HT1080 (cell line): ENCODE data around the gene ISG15. TPM values are rescaled to one million over a fixed set of nuclear protein-coding genes. Genes with fewer than 3 reads are reported as not detected.
"Not testable (repeated sequence)": the region's sequence is repeated elsewhere in the genome, so short reads cannot be mapped to it uniquely, and the experiment has no call there.

Experiments used
- DNase-seq: peaks from one replicate; pipeline ENCODE4 v3.0.0-alpha.2; 2015; ENCODE audit warnings: low read depth
- total RNA-seq: library from RNA; depleted of rRNA; stranded (reverse); fragments of >200 nt; shearing (Covaris generic); gene quantifications from 2 replicates; pipeline ENCODE4 v1.2.3, GENCODE V29; 2014

ISG15 gene
- total RNA-seq, 1 experiment from 2014 or later: 48.6 TPM

- DNase-seq: no peak
Measured at GRCh38 chr1:993379-993995, 19.8 kb upstream of the ISG15 start.

- DNase-seq: not testable (repeated sequence)
Measured at GRCh38 chr1:994546-994945, 18.8 kb upstream of the ISG15 start.

GRCh38 chr1:995665-996633 is 17.3 kb upstream of the ISG15 start:
- DNase-seq: no peak

- DNase-seq: no peak
Measured at GRCh38 chr1:996851-997712, 16.2 kb upstream of the ISG15 start.

GRCh38 chr1:997713-997992 is 15.6 kb upstream of the ISG15 start:
- no peak for DNase-seq

- DNase-seq: no peak
Measured at GRCh38 chr1:997993-998744, 15.1 kb upstream of the ISG15 start.

GRCh38 chr1:998745-998994 is 14.6 kb upstream of the ISG15 start:
- no peak for DNase-seq

GRCh38 chr1:998995-999724 is 14.1 kb upstream of the ISG15 start:
- no peak for DNase-seq

- DNase-seq: peak; percentile 81
Measured at GRCh38 chr1:999725-1000356, 13.5 kb upstream of the ISG15 start, which contains the start of gene HES4. HES4 (minus strand) TSS chr1:1000097; CDS start chr1:999973, 124 bp downstream.

GRCh38 chr1:1000357-1001056 is 12.8 kb upstream of the ISG15 start:
- DNase-seq: peak; percentile 67

- DNase-seq: no peak
Measured at GRCh38 chr1:1001057-1001783, 12.1 kb upstream of the ISG15 start.

- no peak for DNase-seq
Measured at GRCh38 chr1:1003618-1004419, 9.5 kb upstream of the ISG15 start.

GRCh38 chr1:1004420-1004779 is 8.9 kb upstream of the ISG15 start:
- DNase-seq: no peak

- DNase-seq: peak; percentile 41
Measured at GRCh38 chr1:1004780-1005697, 8.3 kb upstream of the ISG15 start.

GRCh38 chr1:1005774-1006304 is 7.5 kb upstream of the ISG15 start:
- no peak for DNase-seq

- DNase-seq: no peak
Measured at GRCh38 chr1:1006305-1007159, 6.8 kb upstream of the ISG15 start.
